ENCODE results near the gene SLC47A2.

- TF ChIP-seq CTCF (IDR thresholded peaks at IDR 0.05; ENCODE audit: borderline replicate concordance, extremely low read depth, low read length, poor library complexity, severe bottlenecking) (peak; percentile 48), EZH2 (IDR thresholded peaks at IDR 0.05; ENCODE audit: borderline replicate concordance, low read depth, low read length, severe bottlenecking) (no peak)
Observed at GRCh38 chr17:19744922-19745757, 28.8 kb upstream of the SLC47A2 start.

All from DND-41 (cell line).